Endothelial cell (in vitro differentiated cells): Measurements from ENCODE around the gene PPP1R12C. TPM values are rescaled to one million over a fixed set of nuclear protein-coding genes. Genes with fewer than 3 reads are reported as not detected.

Experiments used
- DNase-seq: peaks from one replicate; pipeline ENCODE4 v3.0.0; 2021; ENCODE audit warnings: low spot score
- H3K27ac Mint-ChIP-seq: one replicate; pipeline ENCODE4 v1.8.0; 2021; ENCODE audit warnings: mixed read lengths, inconsistent platforms; ENCODE audit not compliant: unreplicated experiment
- H3K27me3 Mint-ChIP-seq: one replicate; pipeline ENCODE4 v1.8.0; 2021; ENCODE audit warnings: mild to moderate bottlenecking, moderate library complexity, mixed read lengths, inconsistent platforms; ENCODE audit not compliant: unreplicated experiment
- H3K36me3 Mint-ChIP-seq: one replicate; pipeline ENCODE4 v1.8.0; 2021; ENCODE audit warnings: mild to moderate bottlenecking, low read depth, mixed read lengths, inconsistent platforms; ENCODE audit not compliant: unreplicated experiment
- H3K4me1 Mint-ChIP-seq: one replicate; pipeline ENCODE4 v1.8.0; 2021; ENCODE audit warnings: mild to moderate bottlenecking, mixed read lengths, inconsistent platforms; ENCODE audit not compliant: unreplicated experiment
- H3K4me3 Mint-ChIP-seq: one replicate; pipeline ENCODE4 v1.8.0; 2021; ENCODE audit warnings: mild to moderate bottlenecking, mixed read lengths, inconsistent platforms; ENCODE audit not compliant: unreplicated experiment
- H3K9me3 Mint-ChIP-seq: one replicate; pipeline ENCODE4 v1.8.0; 2021; ENCODE audit warnings: mixed read lengths, inconsistent platforms; ENCODE audit not compliant: unreplicated experiment
- CTCF ChIP-seq: fragments of 200-600 bp; sonication (generic); IDR thresholded peaks from one replicate; pipeline ENCODE4 v1.5.0; 2021; ENCODE audit warnings: antibody characterized with exemption; ENCODE audit not compliant: unreplicated experiment
- total RNA-seq: library from RNA; stranded (reverse); fragmentation: NEBNext Ultra II Directional; extraction: Animal tissue kit (Norgen Biotek cat#: 25700); gene quantifications from one replicate; pipeline ENCODE4 v1.2.1, GENCODE V29; 2021; ENCODE audit not compliant: unreplicated experiment

Gene PPP1R12C
- total RNA-seq, 1 donor from 2014 or later, result 136 TPM

DNA sequence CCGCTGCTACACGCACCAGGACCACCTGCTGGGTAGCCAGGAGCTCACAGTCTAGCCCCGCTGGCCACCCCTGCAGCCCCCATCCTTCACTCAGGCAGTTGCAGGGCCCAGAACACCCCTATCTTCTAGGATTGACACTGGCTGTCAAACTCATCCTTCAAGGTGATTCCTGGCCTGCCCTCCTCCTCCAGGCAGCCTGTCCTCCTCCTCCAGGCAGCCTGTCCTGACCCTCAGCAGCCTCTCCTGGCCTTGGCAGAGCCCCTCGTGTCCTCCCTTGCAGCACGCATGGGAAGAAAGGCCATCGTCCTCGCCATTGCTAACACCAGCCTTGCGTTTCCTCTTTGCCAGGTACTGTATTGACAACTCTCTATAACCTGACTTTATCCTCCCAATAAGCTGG is 45.5 kb downstream of the PPP1R12C start:
- H3K4me3 Mint-ChIP-seq, result no peak overlapping the region
- H3K27me3 Mint-ChIP-seq, result peaks cover 18% of the 10 kb centered on the region
- peaks cover 8% of the 10 kb centered on the region for H3K9me3 Mint-ChIP-seq
- DNase-seq, result no peak
- H3K36me3 Mint-ChIP-seq, result peaks cover 14% of the 10 kb centered on the region
- TF ChIP-seq CTCF, result no peak
- no peak overlapping the region for H3K27ac Mint-ChIP-seq
- peaks cover 13% of the 10 kb centered on the region for H3K4me1 Mint-ChIP-seq

GRCh38 chr19:55071129-55071502 is 46.3 kb downstream of the PPP1R12C start:
- Mint-ChIP-seq H3K27me3 (peaks cover 23% of the 10 kb centered on the region), H3K9me3 (peaks cover 8% of the 10 kb centered on the region), H3K36me3 (peaks cover 11% of the 10 kb centered on the region), H3K4me3 (no peak overlapping the region), H3K4me1 (peaks cover 9% of the 10 kb centered on the region), H3K27ac (no peak overlapping the region)
- DNase-seq, result no peak
- TF ChIP-seq CTCF, result no peak

- Mint-ChIP-seq H3K4me1 (peaks cover 9% of the 10 kb centered on the region), H3K9me3 (peaks cover 8% of the 10 kb centered on the region)
Observed at GRCh38 chr19:55070466-55071128, 46.8 kb downstream of the PPP1R12C start.

DNA sequence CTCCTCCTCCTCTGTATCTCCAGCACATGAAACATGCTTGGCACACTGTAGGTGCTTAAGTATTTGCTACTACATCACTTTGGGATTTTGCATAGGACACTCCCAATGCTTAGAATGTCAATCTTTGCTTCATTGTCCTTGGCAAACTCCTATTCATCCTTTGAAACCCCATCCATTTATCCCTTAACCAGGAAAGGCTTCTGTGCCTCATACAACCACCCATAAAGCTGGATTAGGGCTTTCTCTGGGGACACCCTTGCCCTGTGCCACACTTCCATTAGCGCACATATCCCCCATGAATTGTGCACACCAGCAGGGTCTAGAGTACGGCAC is 47.6 kb downstream of the PPP1R12C start:
- H3K4me1 Mint-ChIP-seq, result peaks cover 9% of the 10 kb centered on the region
- H3K9me3 Mint-ChIP-seq, result peaks cover 8% of the 10 kb centered on the region
- H3K36me3 Mint-ChIP-seq, result peaks cover 11% of the 10 kb centered on the region
- peak overlapping the region; percentile 77 for H3K4me3 Mint-ChIP-seq
- H3K27ac Mint-ChIP-seq, result peak overlapping the region; percentile 79
- DNase-seq, result no peak
- peaks cover 20% of the 10 kb centered on the region for H3K27me3 Mint-ChIP-seq
- no peak for TF ChIP-seq CTCF

More at GRCh38 chr19:55070466-55071128, 46.8 kb downstream of the PPP1R12C start:
- peaks cover 11% of the 10 kb centered on the region for H3K36me3 Mint-ChIP-seq
- no peak overlapping the region for H3K4me3 Mint-ChIP-seq
- peaks cover 22% of the 10 kb centered on the region for H3K27me3 Mint-ChIP-seq
- no peak for DNase-seq
- no peak overlapping the region for H3K27ac Mint-ChIP-seq
- no peak for TF ChIP-seq CTCF

GRCh38 chr19:55068950-55069864 is 48.2 kb downstream of the PPP1R12C start:
- Mint-ChIP-seq H3K27ac (peak overlapping the region; percentile 79), H3K27me3 (peaks cover 20% of the 10 kb centered on the region), H3K9me3 (peaks cover 8% of the 10 kb centered on the region), H3K4me1 (peaks cover 9% of the 10 kb centered on the region), H3K4me3 (peak overlapping the region; percentile 77), H3K36me3 (peaks cover 11% of the 10 kb centered on the region)
- no peak for TF ChIP-seq CTCF
- no peak for DNase-seq
